Stimulated activated CD4-positive, alpha-beta T cell treated with anti-CD3 and anti-CD28 coated beads, Interleukin-2, amount 100 ng/mL, for 4 hours (primary cell): ENCODE measurements around the gene NPSR1.
"Not testable (repeated sequence)": the region's sequence is repeated elsewhere in the genome, so short reads cannot be mapped to it uniquely, and the experiment has no call there.

Source experiments
- DNase-seq: peaks from one replicate; pipeline ENCODE4 v3.0.0-alpha.2; 2020; ENCODE audit warnings: low read depth

The NPSR1 gene, protein sequence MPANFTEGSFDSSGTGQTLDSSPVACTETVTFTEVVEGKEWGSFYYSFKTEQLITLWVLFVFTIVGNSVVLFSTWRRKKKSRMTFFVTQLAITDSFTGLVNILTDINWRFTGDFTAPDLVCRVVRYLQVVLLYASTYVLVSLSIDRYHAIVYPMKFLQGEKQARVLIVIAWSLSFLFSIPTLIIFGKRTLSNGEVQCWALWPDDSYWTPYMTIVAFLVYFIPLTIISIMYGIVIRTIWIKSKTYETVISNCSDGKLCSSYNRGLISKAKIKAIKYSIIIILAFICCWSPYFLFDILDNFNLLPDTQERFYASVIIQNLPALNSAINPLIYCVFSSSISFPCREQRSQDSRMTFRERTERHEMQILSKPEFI

GRCh38 chr7:34657632-34658268 lies at the start of gene NPSR1:
Gene NPSR1 (plus strand): TSS chr7:34658218. CDS start chr7:34658413, 195 bp downstream.
- DNase-seq, result no peak

DNA sequence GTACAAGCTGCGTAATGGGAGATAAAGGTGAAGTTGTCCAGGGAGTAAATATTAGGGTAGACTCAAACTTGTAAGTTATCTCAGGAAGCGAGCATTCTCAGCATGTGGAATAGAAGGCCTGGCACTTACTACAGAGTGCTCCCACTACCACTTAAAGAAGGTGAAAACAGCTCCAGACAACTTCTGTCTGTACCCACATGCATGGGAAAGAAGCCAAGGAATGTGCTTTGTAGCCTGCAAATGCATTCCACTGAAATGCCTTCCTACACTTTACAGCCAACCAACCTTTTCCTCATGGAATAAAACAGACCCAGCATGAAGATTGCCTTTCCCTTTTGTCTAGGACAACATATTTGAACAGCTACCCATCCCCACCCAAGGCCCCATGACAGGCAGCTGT lies 45.4 kb upstream of the NPSR1 start:
- no peak for DNase-seq

GRCh38 chr7:34620425-34620824 lies 37.6 kb upstream of the NPSR1 start:
- DNase-seq, result no peak

DNA sequence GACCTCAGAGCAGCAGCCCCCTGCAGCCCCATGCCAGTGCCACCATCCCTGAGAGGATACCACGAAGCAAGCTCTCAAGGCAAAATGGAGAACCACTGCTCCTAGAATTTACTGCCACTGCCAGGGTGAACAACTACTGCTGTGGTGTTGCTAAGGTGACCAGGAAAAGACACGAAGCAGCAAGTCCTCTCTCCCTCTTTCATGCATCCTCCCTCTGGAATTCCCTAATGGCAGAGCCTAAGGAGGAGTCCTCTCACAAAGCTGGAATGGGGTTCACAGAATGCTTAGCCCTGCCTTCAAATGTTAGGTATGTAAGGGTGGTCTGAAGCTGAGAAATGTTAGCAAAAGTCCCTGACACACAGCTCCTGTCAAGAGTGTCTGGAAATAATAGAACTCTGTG lies 35.8 kb upstream of the NPSR1 start:
- DNase-seq, result no peak

GRCh38 chr7:34622771-34623250 lies 35.2 kb upstream of the NPSR1 start:
- no peak for DNase-seq

DNA sequence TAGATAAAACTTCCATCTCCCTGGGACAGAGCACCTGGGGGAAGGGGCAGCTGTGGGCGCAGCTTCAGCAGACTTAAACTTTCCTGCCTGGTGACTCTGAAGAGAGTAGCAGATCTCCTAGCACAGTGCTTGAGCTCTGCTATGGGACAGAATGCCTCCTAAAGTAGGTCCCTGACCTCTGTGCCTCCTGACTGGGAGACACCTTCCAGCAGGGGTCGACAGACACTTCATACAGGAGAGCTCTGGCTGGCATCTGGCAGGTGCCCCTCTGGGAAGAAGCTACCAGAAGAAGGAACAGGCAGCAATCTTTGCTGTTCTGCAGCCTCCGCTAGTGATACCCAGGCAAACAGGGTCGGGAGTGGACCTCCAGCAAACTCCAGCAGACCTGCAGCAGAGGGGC lies 29.4 kb upstream of the NPSR1 start:
- not testable (repeated sequence) for DNase-seq

GRCh38 chr7:34652809-34653208 lies 5.2 kb upstream of the NPSR1 start:
- no peak for DNase-seq

DNA sequence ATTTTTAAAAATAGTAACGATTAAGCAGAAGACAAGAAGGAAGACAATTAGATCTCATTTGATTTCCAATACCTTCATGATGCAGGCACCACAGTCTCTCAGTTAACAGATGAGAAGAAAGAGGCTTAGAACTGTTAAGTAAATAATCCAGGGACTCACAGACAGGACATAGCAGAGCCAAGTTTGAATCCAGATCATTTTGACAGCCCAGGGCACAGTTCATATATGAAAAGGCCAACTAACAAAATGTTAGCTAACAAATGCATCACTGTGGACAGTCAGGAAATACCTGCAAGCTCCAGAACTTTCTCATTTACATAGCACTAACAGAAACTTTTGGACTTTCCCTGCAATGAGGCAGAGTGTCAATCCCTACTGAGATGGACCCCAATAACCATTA lies 4.2 kb upstream of the NPSR1 start:
- no peak for DNase-seq

DNA sequence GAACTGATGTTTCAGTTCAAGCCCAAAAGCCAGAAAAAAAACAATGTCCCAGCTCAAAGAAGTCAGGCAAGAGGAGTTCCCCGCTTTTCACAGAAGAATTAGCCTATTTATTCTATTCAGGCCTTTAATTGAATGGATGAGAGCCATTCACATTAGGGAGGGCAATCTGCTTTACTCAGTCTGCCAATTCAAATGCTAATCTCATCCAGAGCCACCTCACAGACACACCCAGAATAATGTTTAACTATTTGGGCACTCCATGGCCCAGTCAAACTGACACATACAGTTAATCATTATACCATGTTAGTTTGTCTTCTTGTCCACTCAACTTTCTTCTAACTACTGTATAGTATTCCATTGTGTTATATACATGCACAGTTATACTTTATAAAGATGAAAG lies 2.6 kb upstream of the NPSR1 start:
- DNase-seq, result no peak

- DNase-seq, result no peak
These were observed 2.0 kb upstream of the NPSR1 start for GRCh38 chr7:34656041-34656440.

DNA sequence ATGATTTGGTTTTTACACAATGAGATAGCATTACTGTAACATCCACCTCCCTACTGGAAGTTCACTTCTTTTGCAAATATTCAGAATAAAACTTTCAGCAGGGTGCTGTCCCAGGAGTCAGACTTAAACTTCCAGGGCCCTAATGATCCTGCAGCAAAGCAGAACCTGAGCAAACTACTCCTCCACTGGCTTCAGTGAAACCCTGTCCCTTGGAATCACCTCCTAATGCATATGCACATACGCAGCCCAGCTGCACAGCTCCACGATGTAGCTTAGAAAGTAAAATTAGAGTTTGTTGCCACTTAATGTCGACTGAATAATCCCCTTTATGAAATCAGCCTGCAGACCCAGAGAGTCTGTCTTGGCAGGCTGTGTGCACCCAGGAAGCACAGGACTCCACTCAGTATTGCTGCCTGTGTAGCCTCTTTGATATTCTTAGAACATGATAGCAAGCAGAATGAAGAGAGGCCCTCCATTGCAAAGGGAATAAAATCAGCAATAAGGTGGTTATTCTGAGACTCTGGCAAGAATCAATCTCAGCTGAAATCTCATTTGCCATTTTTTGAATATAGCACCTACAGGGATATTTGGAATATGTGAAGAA lies 1.6 kb downstream of the NPSR1 start:
- no peak for DNase-seq

DNA sequence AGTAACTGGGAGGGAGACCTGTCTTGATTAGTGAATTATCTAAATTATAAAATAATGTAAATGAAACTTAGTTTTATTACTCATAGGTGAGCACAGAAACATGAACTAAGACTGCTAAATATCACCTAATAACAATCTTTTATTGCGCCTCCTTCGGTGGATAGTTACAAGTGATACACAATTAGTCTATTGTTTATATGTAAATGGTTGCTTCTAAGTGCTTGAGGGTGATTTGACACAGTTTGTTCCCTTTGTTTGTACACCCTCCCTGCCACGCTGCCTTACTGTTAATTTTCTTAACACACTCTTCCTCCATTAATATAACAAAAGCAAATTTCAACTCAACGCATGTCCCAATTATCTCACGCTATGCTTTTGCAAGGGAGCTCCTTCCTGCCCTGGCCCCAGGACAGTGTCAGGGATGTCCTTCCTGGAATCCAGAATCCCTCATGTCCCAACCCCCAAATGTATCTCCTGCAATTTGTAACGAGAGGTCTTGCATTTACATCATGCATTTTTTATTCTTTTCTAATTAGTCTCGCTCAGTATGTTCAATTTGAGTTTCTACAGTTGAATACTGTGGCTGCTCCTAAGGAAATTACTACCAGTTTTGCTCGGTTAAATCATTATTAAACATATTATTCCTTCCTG lies 4.2 kb downstream of the NPSR1 start:
- DNase-seq, result no peak

- DNase-seq, result no peak
These were observed 6.7 kb downstream of the NPSR1 start for GRCh38 chr7:34664755-34665154.

DNA sequence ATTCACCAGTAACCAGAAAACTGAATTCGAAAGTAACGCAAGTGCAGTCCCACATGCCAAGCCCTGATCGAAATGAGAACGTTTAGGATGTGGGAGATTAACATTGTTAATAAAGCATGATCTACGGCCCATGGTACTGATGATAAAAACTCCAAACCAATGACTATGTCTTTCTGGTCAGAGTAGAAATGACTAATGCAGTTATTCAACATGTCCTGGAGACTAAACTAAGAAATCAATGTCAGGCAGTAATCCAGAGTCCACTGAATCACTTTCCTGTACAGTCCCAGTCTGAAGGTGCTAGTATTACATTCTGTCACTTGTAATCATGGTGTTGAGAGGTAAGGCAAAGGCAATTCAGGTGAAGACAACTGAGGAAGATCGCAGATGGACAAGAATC lies 14.4 kb downstream of the NPSR1 start:
- DNase-seq, result no peak

DNA sequence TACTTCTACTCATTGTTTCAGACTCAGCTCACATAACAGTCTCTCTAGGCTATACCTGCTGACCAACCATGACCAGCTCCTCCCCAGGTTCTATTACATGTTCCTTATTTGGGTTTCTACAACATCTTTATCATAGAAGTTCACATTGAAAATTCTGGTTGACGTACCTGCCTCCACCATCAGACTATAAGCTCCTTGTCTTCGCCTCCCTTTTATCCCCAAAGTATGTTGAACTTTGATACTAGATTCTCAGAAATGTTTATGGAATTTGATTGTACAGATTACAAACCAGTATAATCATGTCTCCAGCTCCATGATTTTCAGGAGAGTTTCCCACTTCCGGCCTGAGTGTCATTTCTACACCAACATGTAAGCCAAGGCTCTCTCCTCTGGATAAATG lies 15.0 kb downstream of the NPSR1 start:
- DNase-seq, result no peak

- no peak for DNase-seq
These were observed 17.8 kb downstream of the NPSR1 start for GRCh38 chr7:34675749-34676374.

DNA sequence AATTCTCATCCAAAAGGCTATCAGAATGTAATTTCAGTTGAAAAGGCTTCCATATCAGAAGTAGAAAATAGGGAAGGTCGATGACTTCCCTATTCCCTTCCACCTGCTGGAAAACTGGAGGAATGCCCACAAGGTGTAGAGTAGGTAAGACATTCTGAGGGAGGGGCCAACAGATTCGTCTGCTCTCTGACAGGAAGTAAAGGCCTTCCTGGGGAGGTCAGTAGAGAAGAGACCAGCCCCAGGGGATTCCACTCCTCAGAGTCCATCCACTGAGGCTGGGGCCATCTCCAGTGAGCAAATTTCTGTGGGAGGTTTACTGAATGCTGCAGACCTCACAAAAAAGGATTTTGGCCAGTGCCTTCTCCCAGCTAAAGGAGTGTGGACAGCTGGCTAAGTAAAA lies 19.5 kb downstream of the NPSR1 start:
- no peak for DNase-seq

DNA sequence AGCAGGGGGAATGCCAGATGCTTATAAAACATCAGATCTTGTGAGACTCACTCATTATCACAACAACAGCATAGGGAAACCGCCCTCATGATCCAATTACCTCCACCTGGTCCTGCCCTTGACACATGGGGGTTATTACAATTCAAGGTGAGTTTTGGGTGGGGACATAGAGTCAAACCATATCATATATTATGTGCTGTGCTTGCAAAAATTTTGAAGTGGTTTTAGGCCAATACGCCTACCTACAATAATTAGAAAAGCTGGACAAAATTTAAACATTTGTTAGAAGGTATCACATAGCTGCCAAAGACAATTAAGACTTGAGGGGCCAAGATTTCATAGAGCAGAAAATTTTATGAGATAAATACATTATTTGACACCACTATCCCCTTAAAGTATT lies 29.5 kb downstream of the NPSR1 start:
- DNase-seq, result no peak

DNA sequence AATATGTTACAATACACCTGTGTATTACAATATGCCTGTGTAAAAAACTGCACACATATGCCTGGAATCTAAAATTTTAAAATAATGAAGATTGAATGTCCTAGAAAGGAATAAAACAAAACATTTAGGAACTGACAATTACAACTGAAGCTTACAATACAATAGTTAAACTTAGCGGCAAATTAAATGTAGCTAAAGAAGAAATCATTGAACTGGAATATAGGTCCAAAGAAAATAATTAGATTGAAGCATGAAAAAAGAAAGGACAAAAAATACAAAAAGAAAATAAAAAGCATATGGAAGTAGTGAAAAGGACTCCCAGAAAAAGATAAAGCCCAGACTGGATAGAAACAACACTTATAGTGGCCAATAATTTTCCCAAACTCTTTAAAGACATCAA lies 38.4 kb downstream of the NPSR1 start:
- DNase-seq, result no peak

GRCh38 chr7:34709771-34710170 lies 51.8 kb downstream of the NPSR1 start:
- no peak for DNase-seq

GRCh38 chr7:34718867-34719266 lies 60.8 kb downstream of the NPSR1 start:
- DNase-seq, result no peak

- DNase-seq, result no peak
These were observed 61.6 kb downstream of the NPSR1 start for GRCh38 chr7:34719636-34720035.
